ENCODE results near the gene GLDN. TPM values are rescaled to one million over a fixed set of nuclear protein-coding genes. Genes with fewer than 3 reads are reported as not detected.

The GLDN gene
- polyA plus RNA-seq, 1 experiment, result 0.25 TPM

- ChIA-PET CTCF (interaction anchor here (1.2 to 3.2 kb wide), 3 partner anchors 16 to 136 kb away, joined by 3 to 13 read pairs (median 4); no protein-coding TSS in a partner anchor), POLR2A (no interaction called here)
- H3K9me3 ChIP-seq (ENCODE audit: control insufficient read depth, insufficient read depth, low read length), result no peaks in the 10 kb centered on the region
- no peak for DNase-seq (ENCODE audit: low read depth, low spot score)
- TF ChIP-seq CTCF (IDR thresholded peaks at IDR 0.05; ENCODE audit: low read depth, low read length), result no peak
- no peak overlapping the region for H3K4me3 ChIP-seq (ENCODE audit: low read depth, low read length)
- peaks cover 15% of the 10 kb centered on the region for H3K27me3 ChIP-seq (ENCODE audit: control insufficient read depth, insufficient read depth, low read length)
- H3K27ac ChIP-seq (ENCODE audit: low read depth, low read length), result no peak overlapping the region
Measured at GRCh38 chr15:51365417-51365816, 24.0 kb downstream of the GLDN start.

GRCh38 chr15:51366071-51366470 lies 24.6 kb downstream of the GLDN start:
- CTCF ChIA-PET, result interaction anchor here (3.2 kb wide), 1 partner anchor 16 kb away, joined by 13 read pairs; no protein-coding TSS in a partner anchor
- no peak overlapping the region for H3K4me3 ChIP-seq (ENCODE audit: low read depth, low read length)
- H3K27ac ChIP-seq (ENCODE audit: low read depth, low read length), result no peak overlapping the region
- POLR2A ChIA-PET, result no interaction called here
- peaks cover 11% of the 10 kb centered on the region for H3K27me3 ChIP-seq (ENCODE audit: control insufficient read depth, insufficient read depth, low read length)
- H3K9me3 ChIP-seq (ENCODE audit: control insufficient read depth, insufficient read depth, low read length), result no peaks in the 10 kb centered on the region
- no peak for TF ChIP-seq CTCF (IDR thresholded peaks at IDR 0.05; ENCODE audit: low read depth, low read length)
- no peak for DNase-seq (ENCODE audit: low read depth, low spot score)

GRCh38 chr15:51366920-51367319 lies 25.5 kb downstream of the GLDN start:
- DNase-seq (ENCODE audit: low read depth, low spot score), result peak; percentile 13
- Histone ChIP-seq H3K9me3 (ENCODE audit: control insufficient read depth, insufficient read depth, low read length) (no peaks in the 10 kb centered on the region), H3K27me3 (ENCODE audit: control insufficient read depth, insufficient read depth, low read length) (peaks cover 11% of the 10 kb centered on the region), H3K4me3 (ENCODE audit: low read depth, low read length) (no peak overlapping the region), H3K27ac (ENCODE audit: low read depth, low read length) (no peak overlapping the region)
- ChIA-PET POLR2A (no interaction called here), CTCF (no interaction called here)
- TF ChIP-seq CTCF (IDR thresholded peaks at IDR 0.05; ENCODE audit: low read depth, low read length), result no peak

- H3K9me3 ChIP-seq (ENCODE audit: control insufficient read depth, insufficient read depth, low read length), result no peaks in the 10 kb centered on the region
- no peak for TF ChIP-seq CTCF (IDR thresholded peaks at IDR 0.05; ENCODE audit: low read depth, low read length)
- H3K27ac ChIP-seq (ENCODE audit: low read depth, low read length), result no peak overlapping the region
- H3K4me3 ChIP-seq (ENCODE audit: low read depth, low read length), result no peak overlapping the region
- ChIA-PET POLR2A (no interaction called here), CTCF (interaction anchor here (1.1 kb wide), 1 partner anchor 14 kb away, joined by 5 read pairs; no protein-coding TSS in a partner anchor)
- peaks cover 9% of the 10 kb centered on the region for H3K27me3 ChIP-seq (ENCODE audit: control insufficient read depth, insufficient read depth, low read length)
- no peak for DNase-seq (ENCODE audit: low read depth, low spot score)
Measured at GRCh38 chr15:51367322-51367976, 26.0 kb downstream of the GLDN start.

- peaks cover 4% of the 10 kb centered on the region for H3K27me3 ChIP-seq (ENCODE audit: control insufficient read depth, insufficient read depth, low read length)
- H3K9me3 ChIP-seq (ENCODE audit: control insufficient read depth, insufficient read depth, low read length), result no peaks in the 10 kb centered on the region
- ChIA-PET CTCF (interaction anchor here (0.9 to 1.5 kb wide), 6 partner anchors 12 to 205 kb away, joined by 3 to 8 read pairs (median 4); no protein-coding TSS in a partner anchor), POLR2A (interaction anchor here (0.6 to 2.3 kb wide), 6 partner anchors 9 to 86 kb away, joined by 3 to 12 read pairs (median 6); no protein-coding TSS in a partner anchor)
- no peak for TF ChIP-seq CTCF (IDR thresholded peaks at IDR 0.05; ENCODE audit: low read depth, low read length)
- no peak for DNase-seq (ENCODE audit: low read depth, low spot score)
- H3K27ac ChIP-seq (ENCODE audit: low read depth, low read length), result peak overlapping the region; percentile 85
- no peak overlapping the region for H3K4me3 ChIP-seq (ENCODE audit: low read depth, low read length)
Measured at GRCh38 chr15:51368307-51368706, 26.9 kb downstream of the GLDN start.

All from AG04450 (cell line).